GM12892 (cell line): ENCODE measurements around the gene ICE2.

ENCODE experiments used
- POLR2A ChIP-seq: IDR thresholded peaks from 2 replicates; pipeline ENCODE4 v1.6.1; 2011; ENCODE audit warnings: low read depth, low read length, control low read depth
- POLR2AphosphoS5 ChIP-seq: IDR thresholded peaks from 2 replicates; pipeline ENCODE4 v1.6.1; 2011; ENCODE audit warnings: low read depth, low read length, control low read depth

DNA sequence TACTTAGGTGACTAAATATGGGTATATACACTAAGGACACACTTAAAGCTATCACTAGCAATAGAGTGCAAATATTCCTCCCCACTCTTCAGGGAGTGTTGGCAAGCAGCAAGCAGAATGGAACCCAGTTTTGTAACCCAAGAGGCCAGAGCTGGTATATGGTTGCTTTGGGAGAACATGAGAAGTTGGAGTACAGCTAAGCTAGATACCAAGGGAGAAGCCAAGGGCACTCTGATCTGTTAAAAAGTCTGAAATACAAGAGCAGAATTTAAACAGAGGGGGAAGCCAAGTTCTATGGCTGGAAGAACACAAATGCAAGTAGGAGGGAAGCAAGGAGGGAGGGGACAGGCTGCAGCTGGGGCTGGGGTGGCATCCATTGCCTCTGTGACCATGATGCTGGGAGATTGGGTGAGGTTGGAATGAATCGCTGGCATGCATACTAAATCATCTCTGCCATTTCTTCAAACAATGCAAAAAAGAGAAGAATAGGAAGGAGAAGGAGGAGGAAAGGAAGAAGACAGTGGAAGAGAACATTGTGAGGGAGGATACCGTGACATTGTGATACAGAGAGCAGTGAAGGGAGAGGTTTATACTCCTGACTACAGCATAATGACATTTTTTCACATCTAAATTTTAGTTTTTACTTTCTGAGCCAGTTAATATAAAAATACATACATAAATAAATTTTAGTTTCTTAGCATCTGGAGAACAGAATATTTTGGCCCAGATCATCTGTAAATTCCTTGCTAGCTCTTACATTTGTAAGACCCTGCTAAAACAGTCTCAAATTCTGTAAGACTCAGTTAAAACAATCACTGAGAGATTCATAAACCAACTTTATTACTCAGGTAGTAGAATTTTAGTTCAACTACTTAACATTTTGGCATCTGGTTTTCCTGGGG is 72.2 kb downstream of the ICE2 start:
- TF ChIP-seq POLR2A (no peak), POLR2AphosphoS5 (no peak)
